K562 (cell line): ENCODE data around the gene B3GALT6. TPM values are rescaled to one million over a fixed set of nuclear protein-coding genes. Genes with fewer than 3 reads are reported as not detected.
A peak's percentile ranks its signal among the peaks of the same experiment; 100 is the strongest.

ENCODE experiments used
- ATAC-seq: fragments of 200-7000 bp; cut with Tn5 transposase; 3 replicates; pipeline ENCODE4 v1.9.1; 2020; ENCODE audit warnings: moderate library complexity
- BruUV-seq: library from RNA; stranded (reverse); fragments of 400-500 nt; replicated peaks from 2 replicates; lab custom pipeline; 2021; lab: Mats Ljungman, UMichigan
- CTCF ChIA-PET: fragments of 300-600 bp; formaldehyde crosslinking; extraction: SDS; loops from one replicate; lab custom pipeline; 2021; ENCODE audit warnings: low intra/inter-chr PET ratio; lab: Yijun Ruan, JAX
- POLR2A ChIA-PET: fragments of 300-600, 350-650 bp; sonication (Branson Sonifier 250); formaldehyde crosslinking; extraction: SDS; loops from one replicate; lab custom pipeline; 2021; ENCODE audit warnings: antibody characterized with exemption, inconsistent platforms; lab: Yijun Ruan, JAX
- DNase-seq, 4 experiments: peaks; one replicate each; pipeline versions ENCODE4 v3.0.0 to v3.0.0-alpha.2; 2011 to 2018; ENCODE audit warnings: low spot score in 3 of 4, mixed read lengths in 3 of 4; ENCODE audit errors: extremely low read depth in 1 of 4
- FAIRE-seq: peaks from 2 replicates; lab custom pipeline; 2011; peaks lifted over from hg19 to GRCh38; lab: Jason Lieb, UNC
- H2AFZ ChIP-seq: 2 replicates; pipeline ENCODE4 v1.6.0; 2011; ENCODE audit warnings: low read depth, low read length, control low read depth, inconsistent platforms
- H3K27ac ChIP-seq: fragments of 200-600 bp; 3 replicates; pipeline ENCODE4 v1.8.0; 2011; ENCODE audit warnings: low read depth, mild to moderate bottlenecking, control low read depth, inconsistent platforms, low read length, moderate library complexity, mixed read lengths; ENCODE audit errors: extremely low read depth
- H3K27me3 ChIP-seq, 2 experiments: fragments of 300-600 bp in 1 of 2; 2 replicates in 1 of 2; 3 replicates in 1 of 2; pipeline versions ENCODE4 v1.6.0 to v1.8.0; 2011; ENCODE audit warnings: inconsistent platforms in 2 of 2, low read length in 2 of 2, mild to moderate bottlenecking in 1 of 2, mixed read lengths in 1 of 2, moderate library complexity in 1 of 2; ENCODE audit not compliant: control insufficient read depth in 2 of 2, insufficient read depth in 2 of 2
- H3K36me3 ChIP-seq: fragments of 300-600 bp; 3 replicates; pipeline ENCODE4 v1.8.0; 2011; ENCODE audit warnings: mild to moderate bottlenecking, low read length, inconsistent platforms; ENCODE audit not compliant: control insufficient read depth, insufficient read depth
- H3K4me1 ChIP-seq, 2 experiments: fragments of 200-600 bp in 1 of 2; replicated peaks in 1 of 2; 2 replicates in 1 of 2; 3 replicates in 1 of 2; pipeline versions ENCODE4 v1.5.1 to v1.8.0; 2011; ENCODE audit warnings: inconsistent platforms in 2 of 2, low read length in 2 of 2, mild to moderate bottlenecking in 1 of 2, mixed read lengths in 1 of 2, moderate library complexity in 1 of 2; ENCODE audit not compliant: control insufficient read depth in 2 of 2, insufficient read depth in 2 of 2
- H3K4me2 ChIP-seq: 2 replicates; pipeline ENCODE4 v1.6.1; 2011; ENCODE audit warnings: low read length, control low read depth, inconsistent platforms, mixed read lengths; ENCODE audit not compliant: insufficient read depth
- H3K4me3 ChIP-seq: fragments of 200-600 bp; sonication (generic), shearing (Covaris generic); 2 replicates; pipeline ENCODE4 v1.5.1; 2016; ENCODE audit warnings: control low read depth, inconsistent platforms
- H3K79me2 ChIP-seq: fragments of 200-600 bp; 3 replicates; pipeline ENCODE4 v1.8.0; 2011; ENCODE audit warnings: low read length, inconsistent platforms; ENCODE audit not compliant: control insufficient read depth, insufficient read depth
- H3K9ac ChIP-seq, 2 experiments: 2 replicates each; pipeline versions ENCODE4 v1.6.0 to v1.6.1; 2011; ENCODE audit warnings: low read depth in 2 of 2, low read length in 2 of 2, control low read depth in 1 of 2, inconsistent platforms in 1 of 2, mild to moderate bottlenecking in 1 of 2, mixed read lengths in 1 of 2; ENCODE audit not compliant: insufficient read depth in 1 of 2
- H3K9me1 ChIP-seq: one replicate; pipeline ENCODE4 v1.6.0; 2011; ENCODE audit warnings: inconsistent platforms, mild to moderate bottlenecking, low read length, moderate library complexity; ENCODE audit not compliant: control insufficient read depth, insufficient read depth
- H3K9me3 ChIP-seq: replicated peaks from 2 replicates; pipeline ENCODE4 v1.5.1; 2011; ENCODE audit warnings: low read depth, low read length, inconsistent platforms; ENCODE audit not compliant: control insufficient read depth, insufficient read depth
- H4K20me1 ChIP-seq: replicated peaks from 2 replicates; pipeline ENCODE4 v1.6.1; 2011; ENCODE audit warnings: low read length, inconsistent platforms, mixed read lengths; ENCODE audit not compliant: control insufficient read depth, insufficient read depth
- BACH1 ChIP-seq: fragments of 200-800 bp; sonication (Bioruptor generic); IDR thresholded peaks from 2 replicates; pipeline ENCODE4 v1.6.1; 2016; ENCODE audit warnings: missing genetic modification characterization, missing compliant biosample characterization
- HMG20B ChIP-seq: fragments of 250-450 bp; sonication (Bioruptor Pico); IDR thresholded peaks from 2 replicates; pipeline ENCODE4 v1.5.0; 2021; ENCODE audit warnings: mild to moderate bottlenecking
- MAFF ChIP-seq: IDR thresholded peaks from 2 replicates; pipeline ENCODE4 v1.6.1; 2012; ENCODE audit warnings: low read length, improper control_type of control experiment
- MAZ ChIP-seq, 2 experiments: fragments of 450-650 bp in 1 of 2; sonication (generic) in 1 of 2; formaldehyde crosslinking; IDR thresholded peaks in 1 of 2; conservative IDR thresholded peaks in 1 of 2; 2 replicates each; pipeline versions ENCODE4 v1.4.0 to v1.5.0; 2020; ENCODE audit warnings: mild to moderate bottlenecking in 1 of 2, missing genetic modification reagents in 1 of 2
- NELFE ChIP-seq: IDR thresholded peaks from 2 replicates; pipeline ENCODE4 v1.6.1; 2011; ENCODE audit warnings: mild to moderate bottlenecking; ENCODE audit not compliant: insufficient read depth, insufficient read length
- RFX7 ChIP-seq: fragments of 250-450 bp; sonication (Bioruptor Pico); IDR thresholded peaks from 2 replicates; pipeline ENCODE4 v1.5.1; 2021; ENCODE audit warnings: mild to moderate bottlenecking
- WGBS: fragments of 100-300 bp; shearing (Covaris generic); methylation state at CpG from one replicate; pipeline ENCODE4 v1.1.6; 2016; ENCODE audit warnings: low coverage, mixed read lengths; ENCODE audit not compliant: insufficient coverage; ENCODE audit errors: missing lambda C conversion rate; 5-methylcytosine and 5-hydroxymethylcytosine counted together
- in situ Hi-C: fragments of 300-500 bp; cut with MboI; formaldehyde crosslinking; loops from 4 replicates; pipeline ENCODE4 v1.15.0; 2018; ENCODE audit warnings: inconsistent platforms, mixed read lengths
- intact Hi-C: fragments of 100-400 bp; cut with micrococcal nuclease; formaldehyde crosslinking; loops from 2 replicates; pipeline ENCODE4 v1.14.2; 2022
- polyA plus RNA-seq, 8 experiments: library from polyadenylated mRNA; depleted of rRNA in 4 of 8; stranded (reverse) in 5 of 8; unstranded in 3 of 8; fragments of >200 nt; fragmentation: Nextera tagmentation in 2 of 8; fragmentation: Illumina TruSeq in 1 of 8; extraction: Ambion mirVana in 2 of 8; extraction: Trizol in 1 of 8; gene quantifications; 2 replicates each; pipeline versions ENCODE4 v1.2.1 to v1.2.3, GENCODE V29; 2011 to 2014; ENCODE audit warnings: inconsistent platforms in 1 of 8, missing spikeins in 1 of 8
- total RNA-seq, 7 experiments: library from RNA; depleted of rRNA in 6 of 7; stranded (reverse); fragments of >200 nt in 6 of 7; fragmentation: Illumina TruSeq in 2 of 7; extraction: Trizol in 2 of 7; gene quantifications; 2 replicates each; pipeline versions ENCODE4 v1.2.1 to v1.2.3, GENCODE V29; 2011 to 2021; ENCODE audit warnings: low replicate concordance in 1 of 7
- TF ChIP-seq, protein P1 (sequence below): sonication (generic); formaldehyde crosslinking; IDR thresholded peaks from 2 replicates; pipeline ENCODE4 v1.8.0; 2023; ENCODE audit warnings: missing genetic modification reagents, mild to moderate bottlenecking, borderline replicate concordance
- TF ChIP-seq, protein P2 (sequence below): sonication (generic); formaldehyde crosslinking; IDR thresholded peaks from 2 replicates; pipeline ENCODE4 v1.8.0; 2022; ENCODE audit warnings: mild to moderate bottlenecking, missing genetic modification reagents, borderline replicate concordance
- TF ChIP-seq, protein P3 (sequence below), 2 experiments: fragments of 450-650 bp in 1 of 2; IDR thresholded peaks; 2 replicates each; pipeline ENCODE4 v1.6.1; 2011 to 2017; ENCODE audit warnings: low read depth in 2 of 2, antibody characterized with exemption in 1 of 2, borderline replicate concordance in 1 of 2, low read length in 1 of 2, mild to moderate bottlenecking in 1 of 2, mixed read lengths in 1 of 2; ENCODE audit not compliant: control insufficient read depth in 1 of 2

The B3GALT6 gene
- total and polyA plus RNA-seq, 9 of the 15 experiments (the other 6 are each of a cell fraction or from before 2014, with no cell fraction given): 0.68 to 29.8 (median 9.9) TPM

DNA sequence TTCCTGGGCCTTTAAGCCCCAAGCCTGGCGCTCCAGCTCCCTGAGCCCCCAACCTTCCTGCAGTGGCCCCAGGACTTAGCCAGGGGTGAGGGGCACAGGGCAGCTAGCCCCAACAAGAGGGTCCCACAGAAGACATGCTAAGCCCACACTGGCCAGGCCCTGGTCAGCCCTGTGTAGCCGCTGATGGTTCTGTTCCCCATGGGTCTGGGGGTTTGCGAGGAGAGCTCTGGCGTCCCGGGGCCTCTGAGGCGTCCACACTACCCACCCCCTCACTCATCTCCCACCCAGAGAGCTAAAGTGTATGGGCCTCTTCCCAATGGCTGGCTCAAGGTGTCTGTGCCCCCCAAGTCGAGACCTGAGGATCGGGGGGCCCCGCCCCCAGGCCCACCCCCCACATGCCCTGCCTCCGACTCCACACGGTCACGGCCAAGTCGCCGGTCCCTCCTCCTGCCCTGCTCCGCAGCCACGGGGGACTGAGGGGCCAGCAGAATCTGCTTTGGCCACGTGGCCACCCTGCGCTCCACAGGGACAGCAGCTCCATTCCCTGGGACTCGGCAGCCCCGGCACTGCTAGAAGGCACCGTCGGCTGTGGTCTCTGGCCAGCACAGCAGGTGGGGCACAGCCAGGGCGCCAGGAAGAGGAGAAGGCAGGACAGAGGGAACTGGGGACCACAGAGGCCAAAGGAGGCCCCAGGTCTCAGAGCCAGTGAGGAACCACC, 33.5 kb upstream of the B3GALT6 start:
- intact Hi-C loops (no loop called here), in situ Hi-C loops (no loop called here)
- H2AFZ ChIP-seq: no peak overlapping the region
- no peaks in the 10 kb centered on the region for H3K36me3 ChIP-seq
- no peaks in the 10 kb centered on the region for H3K79me2 ChIP-seq
- no peak overlapping the region for H3K4me3 ChIP-seq
- H3K4me2 ChIP-seq: no peak overlapping the region
- no peak for FAIRE-seq
- H3K9me3 ChIP-seq: peaks cover 6% of the 10 kb centered on the region; the same call in 1 of the 2 replicates
- no peaks in the 10 kb centered on the region for H4K20me1 ChIP-seq
- no peak for ATAC-seq
- H3K27ac ChIP-seq: no peak overlapping the region
- peak overlapping the region in 1 of 2 experiments; percentile 67; a peak in 2 of 4 replicates for H3K9ac ChIP-seq
- ChIA-PET POLR2A (interaction anchor here (0.7 to 1.5 kb wide), 4 partner anchors 9 to 18 kb away, joined by 3 to 5 read pairs (median 4); no protein-coding TSS in a partner anchor), CTCF (no interaction called here)
- peak in 1 of 4 experiments; percentile 17 for DNase-seq
- BruUV-seq: no TSS peak
- WGBS: 38% methylated on average over 14 of the region's 23 CpGs
- no peaks in the 10 kb centered on the region for H3K9me1 ChIP-seq
- peaks cover 0 to 62% of the 10 kb centered on the region in 2 experiments; a peak in 3 of 5 replicates for H3K4me1 ChIP-seq
- H3K27me3 ChIP-seq: no peaks in the 10 kb centered on the region; a peak in 1 of 5 replicates
- no peak for TF ChIP-seq BACH1 (tag)
- TF ChIP-seq NELFE: no peak
- TF ChIP-seq, protein P1, sequence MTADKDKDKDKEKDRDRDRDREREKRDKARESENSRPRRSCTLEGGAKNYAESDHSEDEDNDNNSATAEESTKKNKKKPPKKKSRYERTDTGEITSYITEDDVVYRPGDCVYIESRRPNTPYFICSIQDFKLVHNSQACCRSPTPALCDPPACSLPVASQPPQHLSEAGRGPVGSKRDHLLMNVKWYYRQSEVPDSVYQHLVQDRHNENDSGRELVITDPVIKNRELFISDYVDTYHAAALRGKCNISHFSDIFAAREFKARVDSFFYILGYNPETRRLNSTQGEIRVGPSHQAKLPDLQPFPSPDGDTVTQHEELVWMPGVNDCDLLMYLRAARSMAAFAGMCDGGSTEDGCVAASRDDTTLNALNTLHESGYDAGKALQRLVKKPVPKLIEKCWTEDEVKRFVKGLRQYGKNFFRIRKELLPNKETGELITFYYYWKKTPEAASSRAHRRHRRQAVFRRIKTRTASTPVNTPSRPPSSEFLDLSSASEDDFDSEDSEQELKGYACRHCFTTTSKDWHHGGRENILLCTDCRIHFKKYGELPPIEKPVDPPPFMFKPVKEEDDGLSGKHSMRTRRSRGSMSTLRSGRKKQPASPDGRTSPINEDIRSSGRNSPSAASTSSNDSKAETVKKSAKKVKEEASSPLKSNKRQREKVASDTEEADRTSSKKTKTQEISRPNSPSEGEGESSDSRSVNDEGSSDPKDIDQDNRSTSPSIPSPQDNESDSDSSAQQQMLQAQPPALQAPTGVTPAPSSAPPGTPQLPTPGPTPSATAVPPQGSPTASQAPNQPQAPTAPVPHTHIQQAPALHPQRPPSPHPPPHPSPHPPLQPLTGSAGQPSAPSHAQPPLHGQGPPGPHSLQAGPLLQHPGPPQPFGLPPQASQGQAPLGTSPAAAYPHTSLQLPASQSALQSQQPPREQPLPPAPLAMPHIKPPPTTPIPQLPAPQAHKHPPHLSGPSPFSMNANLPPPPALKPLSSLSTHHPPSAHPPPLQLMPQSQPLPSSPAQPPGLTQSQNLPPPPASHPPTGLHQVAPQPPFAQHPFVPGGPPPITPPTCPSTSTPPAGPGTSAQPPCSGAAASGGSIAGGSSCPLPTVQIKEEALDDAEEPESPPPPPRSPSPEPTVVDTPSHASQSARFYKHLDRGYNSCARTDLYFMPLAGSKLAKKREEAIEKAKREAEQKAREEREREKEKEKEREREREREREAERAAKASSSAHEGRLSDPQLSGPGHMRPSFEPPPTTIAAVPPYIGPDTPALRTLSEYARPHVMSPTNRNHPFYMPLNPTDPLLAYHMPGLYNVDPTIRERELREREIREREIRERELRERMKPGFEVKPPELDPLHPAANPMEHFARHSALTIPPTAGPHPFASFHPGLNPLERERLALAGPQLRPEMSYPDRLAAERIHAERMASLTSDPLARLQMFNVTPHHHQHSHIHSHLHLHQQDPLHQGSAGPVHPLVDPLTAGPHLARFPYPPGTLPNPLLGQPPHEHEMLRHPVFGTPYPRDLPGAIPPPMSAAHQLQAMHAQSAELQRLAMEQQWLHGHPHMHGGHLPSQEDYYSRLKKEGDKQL (CRISPR knock-in tag): no peak
- TF ChIP-seq, protein P2, sequence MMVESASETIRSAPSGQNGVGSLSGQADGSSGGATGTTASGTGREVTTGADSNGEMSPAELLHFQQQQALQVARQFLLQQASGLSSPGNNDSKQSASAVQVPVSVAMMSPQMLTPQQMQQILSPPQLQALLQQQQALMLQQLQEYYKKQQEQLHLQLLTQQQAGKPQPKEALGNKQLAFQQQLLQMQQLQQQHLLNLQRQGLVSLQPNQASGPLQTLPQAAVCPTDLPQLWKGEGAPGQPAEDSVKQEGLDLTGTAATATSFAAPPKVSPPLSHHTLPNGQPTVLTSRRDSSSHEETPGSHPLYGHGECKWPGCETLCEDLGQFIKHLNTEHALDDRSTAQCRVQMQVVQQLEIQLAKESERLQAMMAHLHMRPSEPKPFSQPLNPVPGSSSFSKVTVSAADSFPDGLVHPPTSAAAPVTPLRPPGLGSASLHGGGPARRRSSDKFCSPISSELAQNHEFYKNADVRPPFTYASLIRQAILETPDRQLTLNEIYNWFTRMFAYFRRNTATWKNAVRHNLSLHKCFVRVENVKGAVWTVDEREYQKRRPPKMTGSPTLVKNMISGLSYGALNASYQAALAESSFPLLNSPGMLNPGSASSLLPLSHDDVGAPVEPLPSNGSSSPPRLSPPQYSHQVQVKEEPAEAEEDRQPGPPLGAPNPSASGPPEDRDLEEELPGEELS (CRISPR knock-in tag): no peak
- no peak for TF ChIP-seq MAFF
- no peak for TF ChIP-seq RFX7 (CRISPR knock-in tag)
- no peak for TF ChIP-seq MAZ (CRISPR knock-in tag; conservative IDR thresholded peaks at IDR 0.05 in 1 of 2, IDR thresholded peaks at IDR 0.05 in 1 of 2)
- no peak for TF ChIP-seq HMG20B (CRISPR knock-in tag)
- TF ChIP-seq, protein P3, sequence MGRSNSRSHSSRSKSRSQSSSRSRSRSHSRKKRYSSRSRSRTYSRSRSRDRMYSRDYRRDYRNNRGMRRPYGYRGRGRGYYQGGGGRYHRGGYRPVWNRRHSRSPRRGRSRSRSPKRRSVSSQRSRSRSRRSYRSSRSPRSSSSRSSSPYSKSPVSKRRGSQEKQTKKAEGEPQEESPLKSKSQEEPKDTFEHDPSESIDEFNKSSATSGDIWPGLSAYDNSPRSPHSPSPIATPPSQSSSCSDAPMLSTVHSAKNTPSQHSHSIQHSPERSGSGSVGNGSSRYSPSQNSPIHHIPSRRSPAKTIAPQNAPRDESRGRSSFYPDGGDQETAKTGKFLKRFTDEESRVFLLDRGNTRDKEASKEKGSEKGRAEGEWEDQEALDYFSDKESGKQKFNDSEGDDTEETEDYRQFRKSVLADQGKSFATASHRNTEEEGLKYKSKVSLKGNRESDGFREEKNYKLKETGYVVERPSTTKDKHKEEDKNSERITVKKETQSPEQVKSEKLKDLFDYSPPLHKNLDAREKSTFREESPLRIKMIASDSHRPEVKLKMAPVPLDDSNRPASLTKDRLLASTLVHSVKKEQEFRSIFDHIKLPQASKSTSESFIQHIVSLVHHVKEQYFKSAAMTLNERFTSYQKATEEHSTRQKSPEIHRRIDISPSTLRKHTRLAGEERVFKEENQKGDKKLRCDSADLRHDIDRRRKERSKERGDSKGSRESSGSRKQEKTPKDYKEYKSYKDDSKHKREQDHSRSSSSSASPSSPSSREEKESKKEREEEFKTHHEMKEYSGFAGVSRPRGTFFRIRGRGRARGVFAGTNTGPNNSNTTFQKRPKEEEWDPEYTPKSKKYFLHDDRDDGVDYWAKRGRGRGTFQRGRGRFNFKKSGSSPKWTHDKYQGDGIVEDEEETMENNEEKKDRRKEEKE (IDR thresholded peaks at IDR 0.05; ENCODE audit: borderline replicate concordance in 1 of 2, control insufficient read depth in 1 of 2, low read depth in 2 of 2, low read length in 1 of 2): no peak
